Skeletal muscle satellite cell (primary cell): ENCODE results near the gene CAMTA1.
"Not testable (repeated sequence)": the region's sequence is repeated elsewhere in the genome, so short reads cannot be mapped to it uniquely, and the experiment has no call there.

ENCODE experiments used
- H3K27me3 ChIP-seq: 2 replicates; pipeline ENCODE4 v1.7.0; 2013; ENCODE audit warnings: low read length; ENCODE audit not compliant: control insufficient read depth, insufficient read depth
- H3K36me3 ChIP-seq: 2 replicates; pipeline ENCODE4 v1.7.0; 2013; ENCODE audit warnings: mild to moderate bottlenecking, control low read depth, low read length; ENCODE audit not compliant: insufficient read depth
- H3K4me1 ChIP-seq: 2 replicates; pipeline ENCODE4 v1.7.0; 2013; ENCODE audit warnings: low read length; ENCODE audit not compliant: control insufficient read depth, insufficient read depth
- H3K4me2 ChIP-seq: 2 replicates; pipeline ENCODE4 v1.7.0; 2013; ENCODE audit warnings: mild to moderate bottlenecking, low read length
- H3K4me3 ChIP-seq: 2 replicates; pipeline ENCODE4 v1.7.0; 2013; ENCODE audit warnings: low read length
- H3K9ac ChIP-seq: 2 replicates; pipeline ENCODE4 v1.7.0; 2013; ENCODE audit warnings: mild to moderate bottlenecking, low read depth, low read length, moderate library complexity
- H3K9me3 ChIP-seq: replicated peaks from 2 replicates; pipeline ENCODE4 v1.7.0; 2013; ENCODE audit warnings: mild to moderate bottlenecking, control low read depth, low read length

CAMTA1 gene

GRCh38 chr1:6800745-6801144 is 15.5 kb downstream of the CAMTA1 start:
- H3K4me1 ChIP-seq: peaks cover 51% of the 10 kb centered on the region
- H3K27me3 ChIP-seq: no peaks in the 10 kb centered on the region
- no peak overlapping the region for H3K9ac ChIP-seq
- no peak overlapping the region for H3K4me3 ChIP-seq
- H3K36me3 ChIP-seq: no peaks in the 10 kb centered on the region
- H3K9me3 ChIP-seq: no peaks in the 10 kb centered on the region
- peak overlapping the region; percentile 28 for H3K4me2 ChIP-seq

DNA sequence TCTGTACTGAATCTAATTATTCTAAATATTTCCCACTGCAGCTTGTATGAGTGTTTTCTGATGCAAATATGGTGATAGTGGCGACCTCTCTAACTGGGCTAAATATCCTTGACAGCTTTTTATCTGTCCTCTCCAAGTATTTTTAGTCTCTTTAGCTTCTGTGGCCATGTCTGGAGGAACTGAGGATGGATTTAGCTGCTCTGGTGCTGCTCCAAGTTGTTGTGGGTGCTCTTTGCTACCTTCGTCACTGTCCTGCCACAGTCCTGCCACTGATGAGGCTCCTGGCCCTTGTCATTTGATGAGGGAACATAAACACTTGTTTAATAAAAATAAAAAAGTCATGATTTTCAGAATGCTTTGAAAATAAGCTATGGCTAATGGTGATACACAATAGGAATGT is 15.9 kb downstream of the CAMTA1 start:
- H3K4me1 ChIP-seq: peaks cover 48% of the 10 kb centered on the region
- H3K4me3 ChIP-seq: no peak overlapping the region
- peak overlapping the region; percentile 28 for H3K4me2 ChIP-seq
- no peak overlapping the region for H3K9ac ChIP-seq
- no peaks in the 10 kb centered on the region for H3K9me3 ChIP-seq
- H3K36me3 ChIP-seq: no peaks in the 10 kb centered on the region
- H3K27me3 ChIP-seq: no peaks in the 10 kb centered on the region

DNA sequence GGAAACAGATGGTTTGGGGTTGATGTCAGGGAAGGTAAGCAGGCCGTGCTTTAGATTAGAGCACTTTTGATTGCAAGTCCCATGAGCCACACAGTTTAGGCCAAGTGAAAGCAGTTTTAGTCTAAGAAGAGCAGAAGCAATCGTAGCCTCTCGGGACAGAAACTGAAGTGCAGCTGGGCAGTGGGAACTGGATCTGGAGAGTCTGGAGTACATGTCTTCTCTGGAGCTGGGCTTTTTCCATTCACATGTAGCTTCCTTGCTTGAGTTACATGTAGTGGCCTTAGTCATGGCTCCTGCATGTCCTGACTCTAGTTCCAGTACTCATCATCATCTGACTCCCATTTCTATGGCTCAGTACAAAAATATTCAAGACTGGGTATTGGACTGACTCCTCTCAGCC is 16.7 kb downstream of the CAMTA1 start:
- Histone ChIP-seq H3K4me1 (peaks cover 46% of the 10 kb centered on the region), H3K9ac (no peak overlapping the region), H3K9me3 (no peaks in the 10 kb centered on the region), H3K27me3 (no peaks in the 10 kb centered on the region), H3K4me3 (no peak overlapping the region), H3K36me3 (no peaks in the 10 kb centered on the region), H3K4me2 (peak overlapping the region; percentile 10)

DNA sequence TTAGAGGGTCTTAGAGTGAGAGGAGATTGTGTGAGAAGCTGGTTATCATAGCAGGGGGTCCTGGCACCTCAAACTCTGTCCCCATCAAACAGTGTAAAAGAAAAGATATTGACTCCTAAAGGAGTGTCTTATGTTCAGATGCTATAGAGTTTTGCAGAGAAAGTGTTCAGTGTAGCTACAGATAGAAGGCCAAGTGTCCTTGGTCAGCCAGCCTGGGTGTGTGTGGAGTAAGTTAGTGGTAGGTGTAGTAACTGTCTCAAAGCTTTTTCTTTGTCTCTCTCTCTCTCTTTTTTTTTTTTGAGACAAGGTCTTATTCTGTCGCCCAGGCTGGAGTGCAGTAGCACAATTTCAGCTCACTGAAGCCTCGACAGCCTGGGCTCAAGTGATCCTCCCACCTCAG is 17.2 kb downstream of the CAMTA1 start:
- no peaks in the 10 kb centered on the region for H3K27me3 ChIP-seq
- no peak overlapping the region for H3K4me3 ChIP-seq
- H3K9ac ChIP-seq: no peak overlapping the region
- H3K4me1 ChIP-seq: peaks cover 46% of the 10 kb centered on the region
- no peak overlapping the region for H3K4me2 ChIP-seq
- no peaks in the 10 kb centered on the region for H3K36me3 ChIP-seq
- no peaks in the 10 kb centered on the region for H3K9me3 ChIP-seq

DNA sequence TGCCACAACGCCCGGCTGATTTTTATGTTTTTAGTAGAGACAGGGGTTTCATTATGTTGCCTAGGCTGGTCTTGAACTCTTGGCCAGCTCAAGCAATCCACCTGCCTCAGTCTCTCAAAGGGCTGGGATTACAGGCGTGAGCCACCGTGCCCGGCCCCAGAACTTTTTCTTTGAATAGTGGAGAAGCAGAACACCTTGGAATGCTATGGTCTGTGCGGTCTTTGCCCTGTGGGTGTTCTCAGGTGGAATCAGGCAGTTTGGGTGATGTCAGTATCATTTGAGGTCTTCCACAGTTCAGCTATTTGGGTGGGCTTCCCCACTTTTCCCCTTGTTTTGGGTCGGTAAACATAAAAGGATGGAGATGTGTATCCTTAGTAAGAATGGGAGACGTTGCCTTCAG is 17.6 kb downstream of the CAMTA1 start:
- Histone ChIP-seq H3K27me3 (no peaks in the 10 kb centered on the region), H3K9me3 (no peaks in the 10 kb centered on the region), H3K4me1 (peaks cover 46% of the 10 kb centered on the region), H3K9ac (no peak overlapping the region), H3K4me2 (no peak overlapping the region), H3K36me3 (no peaks in the 10 kb centered on the region), H3K4me3 (no peak overlapping the region)

DNA sequence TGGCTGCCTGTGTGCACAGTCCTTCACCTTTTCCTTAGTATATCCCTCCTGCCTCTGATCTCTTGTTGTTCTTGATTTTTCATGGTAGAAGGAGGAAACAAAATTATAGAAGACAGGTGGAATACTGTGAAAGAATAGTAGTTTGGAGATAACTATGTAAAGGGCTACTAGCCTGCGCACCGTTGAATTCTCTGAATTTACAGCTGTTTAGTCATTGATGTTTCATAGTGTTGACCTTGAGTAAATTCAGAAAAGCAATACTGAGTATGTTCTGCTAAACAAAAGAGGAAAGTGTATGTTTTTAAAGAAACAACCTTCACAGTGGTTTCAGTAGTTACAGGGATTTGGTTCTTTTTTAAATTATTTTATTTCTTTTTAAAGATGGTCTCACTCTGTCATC is 18.1 kb downstream of the CAMTA1 start:
- Histone ChIP-seq H3K9me3 (no peaks in the 10 kb centered on the region), H3K4me1 (peaks cover 46% of the 10 kb centered on the region), H3K27me3 (no peaks in the 10 kb centered on the region), H3K36me3 (no peaks in the 10 kb centered on the region), H3K9ac (no peak overlapping the region), H3K4me3 (no peak overlapping the region), H3K4me2 (peak overlapping the region; percentile 9)

- H3K9ac ChIP-seq: no peak overlapping the region
- H3K9me3 ChIP-seq: no peaks in the 10 kb centered on the region
- no peaks in the 10 kb centered on the region for H3K36me3 ChIP-seq
- H3K27me3 ChIP-seq: no peaks in the 10 kb centered on the region
- H3K4me2 ChIP-seq: no peak overlapping the region
- H3K4me3 ChIP-seq: no peak overlapping the region
- peaks cover 46% of the 10 kb centered on the region for H3K4me1 ChIP-seq
Observed at GRCh38 chr1:6805004-6805416, 19.8 kb downstream of the CAMTA1 start.

- H3K4me1 ChIP-seq: peaks cover 23% of the 10 kb centered on the region
- H3K9me3 ChIP-seq: no peaks in the 10 kb centered on the region
- no peak overlapping the region for H3K9ac ChIP-seq
- no peak overlapping the region for H3K4me2 ChIP-seq
- H3K36me3 ChIP-seq: no peaks in the 10 kb centered on the region
- H3K27me3 ChIP-seq: no peaks in the 10 kb centered on the region
- no peak overlapping the region for H3K4me3 ChIP-seq
Observed at GRCh38 chr1:6807782-6808181, 22.5 kb downstream of the CAMTA1 start.

- Histone ChIP-seq H3K4me2 (no peak overlapping the region), H3K9ac (no peak overlapping the region), H3K36me3 (no peaks in the 10 kb centered on the region), H3K27me3 (no peaks in the 10 kb centered on the region), H3K4me3 (no peak overlapping the region), H3K4me1 (peaks cover 11% of the 10 kb centered on the region), H3K9me3 (no peaks in the 10 kb centered on the region)
Observed at GRCh38 chr1:6809461-6809860, 24.2 kb downstream of the CAMTA1 start.

GRCh38 chr1:6810146-6810734 is 25.0 kb downstream of the CAMTA1 start:
- H3K4me3 ChIP-seq, H3K27me3 ChIP-seq, H3K9me3 ChIP-seq, H3K4me1 ChIP-seq, H3K9ac ChIP-seq, H3K36me3 ChIP-seq, H3K4me2 ChIP-seq: not testable (repeated sequence)

- Histone ChIP-seq H3K4me1 (no peaks in the 10 kb centered on the region), H3K9ac (no peak overlapping the region)
Observed at GRCh38 chr1:6811583-6811982, 26.3 kb downstream of the CAMTA1 start.

GRCh38 chr1:6813165-6813564 is 27.9 kb downstream of the CAMTA1 start:
- Histone ChIP-seq H3K4me1 (no peaks in the 10 kb centered on the region), H3K4me3 (no peak overlapping the region), H3K4me2 (no peak overlapping the region), H3K27me3 (no peaks in the 10 kb centered on the region), H3K9me3 (no peaks in the 10 kb centered on the region), H3K36me3 (no peaks in the 10 kb centered on the region), H3K9ac (no peak overlapping the region)

More at GRCh38 chr1:6811583-6811982, 26.3 kb downstream of the CAMTA1 start:
- no peaks in the 10 kb centered on the region for H3K27me3 ChIP-seq
- H3K36me3 ChIP-seq: no peaks in the 10 kb centered on the region
- no peak overlapping the region for H3K4me2 ChIP-seq
- no peak overlapping the region for H3K4me3 ChIP-seq
- no peaks in the 10 kb centered on the region for H3K9me3 ChIP-seq
